WTC11 (cell line): ENCODE results near the gene WNT3. TPM values are rescaled to one million over a fixed set of nuclear protein-coding genes. Genes with fewer than 3 reads are reported as not detected.

ENCODE experiments used
- ATAC-seq: fragments of 200-7000 bp; cut with Tn5 transposase; 2 replicates; pipeline ENCODE4 v1.10.0; 2021; ENCODE audit warnings: mild to moderate bottlenecking, moderate library complexity
- CTCF ChIA-PET: fragments of 300-600 bp; sonication (Branson Sonifier 250); formaldehyde crosslinking; loops from one replicate; lab custom pipeline; 2021; ENCODE audit warnings: antibody characterized with exemption; lab: Charles Lee
- POLR2A ChIA-PET: fragments of 350-600 bp; sonication (Branson Sonifier 250); formaldehyde crosslinking; loops from one replicate; lab custom pipeline; 2021; ENCODE audit warnings: antibody characterized with exemption; lab: Charles Lee
- DNase-seq: peaks from one replicate; pipeline ENCODE4 v3.0.0; 2021; ENCODE audit warnings: low spot score
- H3K27ac Mint-ChIP-seq: 2 replicates; pipeline ENCODE4 v1.8.0; 2021; ENCODE audit warnings: mixed read lengths
- H3K27me3 Mint-ChIP-seq: 2 replicates; pipeline ENCODE4 v1.8.0; 2021; ENCODE audit warnings: low read depth, mild to moderate bottlenecking, moderate library complexity, mixed read lengths
- H3K36me3 Mint-ChIP-seq: 2 replicates; pipeline ENCODE4 v1.8.0; 2021; ENCODE audit warnings: mixed read lengths
- H3K4me1 Mint-ChIP-seq: 2 replicates; pipeline ENCODE4 v1.8.0; 2022; ENCODE audit warnings: mixed read lengths
- H3K4me3 Mint-ChIP-seq: 2 replicates; pipeline ENCODE4 v1.8.0; 2021; ENCODE audit warnings: mild to moderate bottlenecking, moderate library complexity, mixed read lengths
- H3K9me3 Mint-ChIP-seq: 2 replicates; pipeline ENCODE4 v1.8.0; 2021; ENCODE audit warnings: mixed read lengths
- ATF1 ChIP-seq: sonication (generic); formaldehyde crosslinking; IDR thresholded peaks from 2 replicates; pipeline ENCODE4 v1.8.1; 2023; ENCODE audit warnings: mild to moderate bottlenecking, moderate library complexity, missing genetic modification reagents
- CDX4 ChIP-seq: fragments of 250-450 bp; sonication (Bioruptor Pico); IDR thresholded peaks from 2 replicates; pipeline ENCODE4 v1.9.0; 2021; ENCODE audit warnings: moderate library complexity, mild to moderate bottlenecking, inconsistent platforms, borderline replicate concordance
- CREB1 ChIP-seq: sonication (generic); formaldehyde crosslinking; IDR thresholded peaks from 2 replicates; pipeline ENCODE4 v1.8.0; 2023; ENCODE audit warnings: mild to moderate bottlenecking, missing genetic modification reagents
- E2F1 ChIP-seq: sonication (generic); formaldehyde crosslinking; IDR thresholded peaks from 2 replicates; pipeline ENCODE4 v1.8.0; 2022; ENCODE audit warnings: mild to moderate bottlenecking, missing genetic modification reagents
- E2F5 ChIP-seq: sonication (generic); formaldehyde crosslinking; IDR thresholded peaks from 2 replicates; pipeline ENCODE4 v1.8.1; 2022; ENCODE audit warnings: mild to moderate bottlenecking, moderate library complexity, missing genetic modification reagents
- ERG ChIP-seq: fragments of 250-450 bp; sonication (Bioruptor Pico); IDR thresholded peaks from 2 replicates; pipeline ENCODE4 v1.8.0; 2021; ENCODE audit warnings: mild to moderate bottlenecking
- ESRRA ChIP-seq: sonication (generic); formaldehyde crosslinking; IDR thresholded peaks from 2 replicates; pipeline ENCODE4 v1.8.1; 2022; ENCODE audit warnings: mild to moderate bottlenecking, missing genetic modification reagents, borderline replicate concordance
- ETV6 ChIP-seq: sonication (generic); formaldehyde crosslinking; IDR thresholded peaks from 2 replicates; pipeline ENCODE4 v1.8.1; 2022; ENCODE audit warnings: mild to moderate bottlenecking, missing genetic modification reagents
- FOXP4 ChIP-seq: sonication (generic); formaldehyde crosslinking; IDR thresholded peaks from 2 replicates; pipeline ENCODE4 v1.8.0; 2022; ENCODE audit warnings: mild to moderate bottlenecking, missing genetic modification reagents
- GABPB1 ChIP-seq: sonication (generic); formaldehyde crosslinking; IDR thresholded peaks from 2 replicates; pipeline ENCODE4 v1.8.1; 2023; ENCODE audit warnings: mild to moderate bottlenecking, missing genetic modification reagents
- HMGXB4 ChIP-seq: sonication (generic); formaldehyde crosslinking; IDR thresholded peaks from 2 replicates; pipeline ENCODE4 v1.8.1; 2023; ENCODE audit warnings: mild to moderate bottlenecking, moderate library complexity, missing genetic modification reagents
- JUN ChIP-seq: sonication (generic); formaldehyde crosslinking; IDR thresholded peaks from 2 replicates; pipeline ENCODE4 v1.8.0; 2023; ENCODE audit warnings: mild to moderate bottlenecking, missing genetic modification reagents
- NR1H2 ChIP-seq: sonication (generic); formaldehyde crosslinking; IDR thresholded peaks from 2 replicates; pipeline ENCODE4 v1.9.0; 2021; ENCODE audit warnings: mild to moderate bottlenecking, moderate library complexity, missing genetic modification reagents
- PRDM15 ChIP-seq: sonication (generic); formaldehyde crosslinking; IDR thresholded peaks from 2 replicates; pipeline ENCODE4 v1.8.0; 2022; ENCODE audit warnings: missing genetic modification reagents
- RELA ChIP-seq: sonication (generic); formaldehyde crosslinking; IDR thresholded peaks from 2 replicates; pipeline ENCODE4 v1.8.1; 2022; ENCODE audit warnings: missing genetic modification reagents, mild to moderate bottlenecking, borderline replicate concordance
- SMAD4 ChIP-seq: sonication (generic); formaldehyde crosslinking; IDR thresholded peaks from 2 replicates; pipeline ENCODE4 v1.8.0; 2022; ENCODE audit warnings: mild to moderate bottlenecking, missing genetic modification reagents
- TEAD4 ChIP-seq: sonication (generic); formaldehyde crosslinking; IDR thresholded peaks from 2 replicates; pipeline ENCODE4 v1.8.0; 2022; ENCODE audit warnings: mild to moderate bottlenecking, missing genetic modification reagents
- ZMAT4 ChIP-seq: fragments of 250-450 bp; sonication (Bioruptor Pico); IDR thresholded peaks from 2 replicates; pipeline ENCODE4 v1.9.0; 2021; ENCODE audit warnings: mild to moderate bottlenecking
- ZNF219 ChIP-seq: sonication (generic); formaldehyde crosslinking; IDR thresholded peaks from 2 replicates; pipeline ENCODE4 v1.8.0; 2023; ENCODE audit warnings: missing genetic modification reagents, mild to moderate bottlenecking, borderline replicate concordance
- ZNF317 ChIP-seq: sonication (generic); formaldehyde crosslinking; IDR thresholded peaks from 2 replicates; pipeline ENCODE4 v1.8.1; 2023; ENCODE audit warnings: low read depth, mild to moderate bottlenecking, moderate library complexity, missing genetic modification reagents, borderline replicate concordance
- ZNF396 ChIP-seq: fragments of 250-450 bp; sonication (Bioruptor Pico); IDR thresholded peaks from 2 replicates; pipeline ENCODE4 v1.8.0; 2021; ENCODE audit warnings: mild to moderate bottlenecking, moderate library complexity, borderline replicate concordance
- ZSCAN18 ChIP-seq: fragments of 250-450 bp; sonication (Bioruptor Pico); IDR thresholded peaks from 2 replicates; pipeline ENCODE4 v2.1.2; 2022; ENCODE audit warnings: mild to moderate bottlenecking, moderate library complexity
- total RNA-seq: library from RNA; stranded (reverse); gene quantifications from 3 replicates; pipeline ENCODE4 v1.2.3, GENCODE V29; 2021

WNT3 gene
- total RNA-seq, 1 experiment from 2014 or later, result 14.1 TPM

- DNase-seq, result no peak
- no peak for ATAC-seq
- TF ChIP-seq GABPB1 (CRISPR knock-in tag) (no peak), E2F1 (no peak), ZSCAN18 (CRISPR knock-in tag) (no peak), RELA (CRISPR knock-in tag) (no peak), CREB1 (no peak), ZNF396 (CRISPR knock-in tag) (no peak), HMGXB4 (CRISPR knock-in tag) (no peak), ZMAT4 (no peak), PRDM15 (CRISPR knock-in tag) (no peak), ATF1 (CRISPR knock-in tag) (no peak), TEAD4 (no peak), NR1H2 (no peak)
- Mint-ChIP-seq H3K27me3 (peaks cover 44% of the 10 kb centered on the region), H3K9me3 (0 out of 2 replicates have a peak, but pooled peaks cover 4% of the 10 kb centered on the region), H3K27ac (no peak overlapping the region), H3K4me3 (no peak overlapping the region), H3K4me1 (peaks cover 15% of the 10 kb centered on the region), H3K36me3 (no peaks in the 10 kb centered on the region)
- ChIA-PET CTCF (interaction anchor here (1.4 kb wide), 1 partner anchor 88 kb away, joined by 4 read pairs; no protein-coding TSS in a partner anchor), POLR2A (no interaction called here)
These were observed 36.5 kb upstream of the WNT3 start for GRCh38 chr17:46854948-46855347.

- Mint-ChIP-seq H3K9me3 (0 out of 2 replicates have a peak, but pooled peaks cover 4% of the 10 kb centered on the region), H3K36me3 (no peaks in the 10 kb centered on the region), H3K4me3 (no peak overlapping the region), H3K4me1 (peaks cover 15% of the 10 kb centered on the region), H3K27ac (no peak overlapping the region), H3K27me3 (peaks cover 49% of the 10 kb centered on the region)
- POLR2A ChIA-PET, result no interaction called here
- CTCF ChIA-PET, result interaction anchor here (1.1 to 1.4 kb wide), 3 partner anchors 22 to 88 kb away, joined by 3 to 6 read pairs (median 4); no protein-coding TSS in a partner anchor
- ATAC-seq, result no peak
- DNase-seq, result no peak
- TF ChIP-seq ZNF317 (CRISPR knock-in tag) (no peak), ZNF396 (CRISPR knock-in tag) (no peak), CDX4 (no peak), ERG (CRISPR knock-in tag) (no peak), E2F5 (CRISPR knock-in tag) (no peak), RELA (CRISPR knock-in tag) (no peak), FOXP4 (CRISPR knock-in tag) (no peak), ETV6 (no peak), ESRRA (CRISPR knock-in tag) (no peak), JUN (CRISPR knock-in tag) (no peak), SMAD4 (CRISPR knock-in tag) (no peak), ZNF219 (no peak)
These were observed 36.0 kb upstream of the WNT3 start for GRCh38 chr17:46854515-46854914.
